Motor neuron (in vitro differentiated cells): Measurements from ENCODE around the gene SUGCT. TPM values are rescaled to one million over a fixed set of nuclear protein-coding genes. Genes with fewer than 3 reads are reported as not detected.

Experiments
- ATAC-seq, 8 experiments: fragments of 200-7000 bp; cut with Tn5 transposase; replicated peaks in 6 of 8; 2 replicates each; pipeline ENCODE4 v1.8.0; 2021; ENCODE audit warnings: mild to moderate bottlenecking in 8 of 8, moderate library complexity in 8 of 8
- H3K27ac ChIP-seq, 2 donors: fragments of 250-450 bp; sonication (Bioruptor Pico); 2 replicates each; pipeline ENCODE4 v1.9.0; 2021; ENCODE audit warnings: antibody characterized with exemption in 2 of 2, mild to moderate bottlenecking in 2 of 2, moderate library complexity in 1 of 2
- H3K4me1 ChIP-seq, 2 donors: fragments of 250-450 bp; sonication (Bioruptor Pico); replicated peaks in 1 of 2; 2 replicates each; pipeline ENCODE4 v1.6.1; 2021; ENCODE audit warnings: antibody characterized with exemption in 2 of 2, mild to moderate bottlenecking in 2 of 2, moderate library complexity in 1 of 2
- H3K4me3 ChIP-seq, 5 donors: fragments of 250-450 bp; sonication (Bioruptor Pico); 2 replicates each; pipeline ENCODE4 v1.9.0; 2021; ENCODE audit warnings: antibody characterized with exemption in 5 of 5, mild to moderate bottlenecking in 5 of 5, moderate library complexity in 4 of 5
- WGBS, 10 experiments: fragments of 450-650 bp; shearing (Covaris generic); methylation state at CpG; one replicate each; pipeline ENCODE4 v1.0.0; 2022; 5-methylcytosine and 5-hydroxymethylcytosine counted together
- in situ Hi-C, 9 experiments: fragments of 400-800 bp; cut with MboI; loops; one replicate each; pipeline ENCODE4 v1.15.0; 2021; ENCODE audit warnings: low sequenced_read_pairs in 9 of 9, low pct_unique_long_range_greater_than_20kb in 2 of 9; ENCODE audit not compliant: unreplicated experiment in 9 of 9
- total RNA-seq, 8 experiments: library from RNA; unstranded; fragments of 300-600 nt; gene quantifications; 2 replicates each; pipeline versions ENCODE4 v1.2.3 to v1.2.4, GENCODE V29; 2022

Gene SUGCT
- total RNA-seq, 8 experiments from 2014 or later, result 2.3 to 26.1 (median 4.2) TPM

DNA sequence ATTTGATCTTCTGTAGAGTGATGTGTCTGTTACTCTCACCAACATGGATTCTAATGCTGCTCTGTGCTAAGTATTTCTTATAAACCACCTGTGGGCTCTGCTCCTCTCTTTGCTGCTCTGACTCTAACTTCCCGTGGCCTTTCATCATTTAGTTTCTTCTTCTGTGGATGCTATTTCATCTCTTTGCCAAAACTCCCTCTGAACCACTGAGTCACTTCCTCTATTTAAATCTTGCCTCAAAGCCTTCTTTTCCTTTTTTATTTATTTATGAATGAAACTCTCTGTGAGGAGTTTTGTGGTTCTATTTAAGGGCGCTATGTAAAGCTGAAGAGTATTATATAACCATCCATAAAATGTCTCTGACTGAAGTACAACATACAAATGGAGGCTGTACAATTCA lies 538.5 kb downstream of the SUGCT start:
- peak in 1 of 8 experiments; percentile 53 for ATAC-seq
- 41 to 100% (median 84%) methylated on average over 1 to 2 of the region's 2 CpGs for WGBS, 10 experiments
- in situ Hi-C loops, result no loop called here

GRCh38 chr7:40674316-40674715 lies 539.5 kb downstream of the SUGCT start:
- 35 to 100% (median 96%) methylated on average over 3 of the region's 3 CpGs; no CpG with 5 or more reads in 1 of the 10 experiments for WGBS, 10 experiments
- ATAC-seq, result no peak
- in situ Hi-C loops, result no loop called here

More for the DNA sequence above, 538.5 kb downstream of the SUGCT start:
- no peak overlapping the region for H3K4me3 ChIP-seq
- no peak overlapping the region for H3K27ac ChIP-seq
- no peaks in the 10 kb centered on the region for H3K4me1 ChIP-seq

GRCh38 chr7:40675741-40676140 lies 540.9 kb downstream of the SUGCT start:
- WGBS, 10 experiments, result 83 to 100% (median 98%) methylated on average over 1 to 3 of the region's 3 CpGs; no CpG with 5 or more reads in 2 of the 10 experiments
- ATAC-seq, result no peak
- in situ Hi-C loops, result no loop called here

More at GRCh38 chr7:40674316-40674715, 539.5 kb downstream of the SUGCT start:
- Histone ChIP-seq H3K27ac (no peak overlapping the region), H3K4me1 (no peaks in the 10 kb centered on the region), H3K4me3 (no peak overlapping the region)

GRCh38 chr7:40676221-40676620 lies 541.4 kb downstream of the SUGCT start:
- Histone ChIP-seq H3K4me3 (no peak overlapping the region), H3K4me1 (no peaks in the 10 kb centered on the region), H3K27ac (no peak overlapping the region)
- in situ Hi-C loops, result no loop called here
- ATAC-seq, result no peak
- 4 to 100% (median 80%) methylated on average over 2 to 5 of the region's 6 CpGs; no CpG with 5 or more reads in 3 of the 10 experiments for WGBS, 10 experiments

More at GRCh38 chr7:40675741-40676140, 540.9 kb downstream of the SUGCT start:
- Histone ChIP-seq H3K27ac (no peak overlapping the region), H3K4me3 (no peak overlapping the region), H3K4me1 (no peaks in the 10 kb centered on the region)

DNA sequence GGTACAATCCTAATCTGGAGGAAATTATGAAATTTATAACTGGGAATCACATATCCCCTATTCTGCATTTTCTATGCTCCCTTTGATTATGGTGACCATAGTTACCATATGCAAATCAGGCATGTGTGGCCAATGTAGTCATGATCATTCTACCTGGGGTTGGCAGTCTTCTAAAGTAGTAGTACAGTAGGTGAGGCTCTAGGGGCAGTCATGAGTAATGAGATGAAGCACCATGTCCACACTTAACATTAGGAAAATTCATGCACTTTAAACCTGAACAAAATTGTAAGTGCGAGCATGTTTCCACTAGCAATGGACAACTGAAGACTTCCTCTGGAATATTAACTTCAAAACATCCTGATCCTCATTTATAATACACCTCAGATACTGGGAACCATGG lies 545.9 kb downstream of the SUGCT start:
- 83 to 88% (median 86%) methylated on average over 1 of the region's 1 CpG; no CpG with 5 or more reads in 5 of the 10 experiments for WGBS, 10 experiments

DNA sequence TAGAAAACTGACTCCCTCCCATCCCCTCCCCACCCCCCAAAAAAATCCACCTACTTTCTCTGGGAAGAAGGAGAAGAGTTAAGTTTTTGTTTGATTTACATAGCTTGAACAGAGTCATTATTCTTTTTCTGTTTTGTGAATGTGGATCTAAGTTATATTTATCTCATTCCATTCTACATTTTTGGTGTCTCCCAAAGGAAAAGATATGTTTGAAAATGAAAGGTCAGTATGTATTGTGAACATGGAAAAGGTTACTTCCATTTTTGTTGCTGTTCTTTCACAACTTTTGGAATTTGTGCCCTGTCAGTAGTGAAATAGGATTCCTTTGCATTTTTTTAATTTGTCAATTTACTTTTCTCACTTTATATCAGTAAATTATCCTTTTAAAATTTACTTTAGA lies 547.9 kb downstream of the SUGCT start:
- H3K4me1 ChIP-seq, result no peaks in the 10 kb centered on the region
- H3K27ac ChIP-seq, result no peak overlapping the region
- no peak for ATAC-seq
- H3K4me3 ChIP-seq, result no peak overlapping the region
- in situ Hi-C loops, result no loop called here

More for the DNA sequence above, 545.9 kb downstream of the SUGCT start:
- in situ Hi-C loops, result no loop called here
- no peaks in the 10 kb centered on the region for H3K4me1 ChIP-seq
- no peak overlapping the region for H3K4me3 ChIP-seq
- ATAC-seq, result peak in 3 of 8 experiments; percentile 76 to 91 (median 81)
- H3K27ac ChIP-seq, result no peak overlapping the region

DNA sequence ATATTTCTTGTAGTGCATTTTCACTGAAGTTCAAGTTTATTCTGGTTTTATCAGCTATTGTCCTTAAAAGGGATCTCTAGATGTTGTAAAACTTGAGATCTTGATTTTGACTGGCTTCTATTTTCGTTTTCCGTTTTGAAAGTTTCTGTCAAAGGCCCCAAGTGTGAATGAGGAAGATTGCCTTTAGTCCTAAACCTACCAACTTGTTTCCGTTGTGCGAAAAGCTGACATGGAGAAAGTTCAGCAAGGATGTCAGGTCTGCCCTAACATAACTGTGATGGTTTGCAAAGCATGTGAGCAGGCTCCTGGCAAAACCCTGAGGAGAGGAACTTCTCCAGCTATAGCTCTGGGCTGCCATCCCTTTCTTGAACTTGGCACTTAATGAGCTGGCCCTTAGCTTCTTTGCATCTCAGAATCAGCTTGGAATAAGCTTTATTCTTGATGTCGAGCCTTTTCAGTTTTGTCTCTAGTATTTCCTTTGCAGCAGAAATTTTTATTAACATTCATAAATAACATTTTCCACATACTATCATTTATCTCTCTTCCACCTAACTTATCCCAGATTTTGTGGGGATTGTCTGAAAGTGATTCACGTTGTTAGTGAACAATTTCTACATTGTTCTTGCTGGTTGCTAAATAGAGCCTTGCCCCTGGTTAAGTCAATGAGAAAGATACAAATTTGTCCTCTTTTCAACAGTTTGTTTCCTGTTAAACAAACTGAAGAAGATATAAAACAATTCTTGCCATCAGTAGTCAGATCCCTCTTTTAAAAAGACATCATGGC lies 559.4 kb downstream of the SUGCT start:
- in situ Hi-C loops, result no loop called here
- ATAC-seq, result no peak
- 0 to 100% (median 75%) methylated on average over 2 to 6 of the region's 6 CpGs for WGBS, 10 experiments
- H3K4me3 ChIP-seq, result no peak overlapping the region
- no peak overlapping the region for H3K27ac ChIP-seq
- no peaks in the 10 kb centered on the region for H3K4me1 ChIP-seq

DNA sequence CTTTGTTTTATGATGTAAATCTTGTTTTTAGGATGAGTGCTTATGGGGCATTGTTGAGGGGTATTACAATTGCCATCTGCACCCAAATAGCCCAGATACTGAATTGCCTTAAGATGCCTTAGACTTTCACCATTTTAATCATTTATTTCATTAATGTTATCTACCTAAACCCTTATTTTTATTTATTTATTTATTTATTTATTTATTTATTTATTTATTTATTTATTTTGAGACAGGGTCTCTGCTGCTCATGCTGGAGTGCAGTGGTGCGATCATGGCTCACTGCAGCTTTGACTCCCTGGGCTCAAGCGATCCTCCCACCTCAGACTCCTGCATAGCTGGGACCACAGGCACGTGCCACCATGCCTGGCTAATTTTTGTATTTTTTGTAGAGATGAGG lies 560.2 kb downstream of the SUGCT start:
- no peak for ATAC-seq
- Histone ChIP-seq H3K4me3 (no peak overlapping the region), H3K27ac (no peak overlapping the region), H3K4me1 (no peaks in the 10 kb centered on the region)
- in situ Hi-C loops, result no loop called here
- WGBS, 10 experiments, result 58 to 100% (median 93%) methylated on average over 1 to 3 of the region's 3 CpGs; no CpG with 5 or more reads in 2 of the 10 experiments

DNA sequence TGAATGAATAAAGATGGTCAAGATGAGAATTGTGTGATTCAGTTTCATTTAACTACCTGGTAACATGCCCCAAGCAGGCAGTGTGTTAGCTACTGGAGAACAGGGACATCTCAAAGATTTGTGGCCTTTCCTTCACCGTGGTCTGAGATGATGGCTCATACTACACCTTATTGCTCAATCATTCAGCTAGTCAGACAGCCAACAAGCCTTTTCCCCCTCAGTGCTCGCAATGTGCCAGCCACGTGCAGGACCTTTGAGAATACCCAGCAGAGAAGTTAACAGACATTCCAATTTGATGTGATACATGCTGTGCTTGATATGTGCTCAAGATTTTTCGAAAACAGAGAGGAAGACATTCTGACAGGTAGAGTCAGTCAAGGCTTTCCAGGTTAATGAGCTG lies 562.8 kb downstream of the SUGCT start:
- whole genome bisulfite sequencing, 10 experiments, result 70 to 100% (median 97%) methylated on average over 1 to 3 of the region's 4 CpGs; no CpG with 5 or more reads in 2 of the 10 experiments
- in situ Hi-C loops, result no loop called here

GRCh38 chr7:40698214-40698920 lies 563.6 kb downstream of the SUGCT start:
- peak in 1 of 8 experiments; percentile 41 for ATAC-seq
- Histone ChIP-seq H3K4me3 (no peak overlapping the region), H3K4me1 (peaks cover 0 to 9% of the 10 kb centered on the region in 2 donors), H3K27ac (no peak overlapping the region)
- WGBS, 10 experiments, result 35 to 100% (median 76%) methylated on average over 1 to 6 of the region's 6 CpGs
- in situ Hi-C loops, result no loop called here

More for the DNA sequence above, 562.8 kb downstream of the SUGCT start:
- peaks cover 0 to 6% of the 10 kb centered on the region in 2 donors for H3K4me1 ChIP-seq
- H3K4me3 ChIP-seq, result no peak overlapping the region
- no peak overlapping the region for H3K27ac ChIP-seq
- no peak for ATAC-seq

DNA sequence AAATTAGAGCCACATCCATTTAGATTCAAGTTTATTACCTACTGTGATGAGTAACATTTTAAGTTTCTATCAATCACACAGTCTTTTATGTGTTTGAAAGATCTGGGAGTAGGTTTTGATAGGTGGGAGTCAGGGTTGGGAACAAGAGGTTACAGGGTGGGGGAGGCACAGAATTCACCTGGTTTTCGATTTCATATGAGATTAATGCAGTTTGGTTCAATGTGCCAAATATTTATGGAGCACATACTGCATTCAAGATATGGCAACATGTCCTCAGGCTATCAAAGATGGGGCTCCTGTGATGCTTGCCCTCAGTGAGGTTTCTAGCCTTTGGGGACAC lies 564.1 kb downstream of the SUGCT start:
- ATAC-seq, result no peak
- Histone ChIP-seq H3K4me3 (no peak overlapping the region), H3K4me1 (peaks cover 0 to 9% of the 10 kb centered on the region in 2 donors), H3K27ac (no peak overlapping the region)
- WGBS, 10 experiments, result 40 to 100% methylated on average over 1 of the region's 1 CpG; no CpG with 5 or more reads in 8 of the 10 experiments
- in situ Hi-C loops, result no loop called here

DNA sequence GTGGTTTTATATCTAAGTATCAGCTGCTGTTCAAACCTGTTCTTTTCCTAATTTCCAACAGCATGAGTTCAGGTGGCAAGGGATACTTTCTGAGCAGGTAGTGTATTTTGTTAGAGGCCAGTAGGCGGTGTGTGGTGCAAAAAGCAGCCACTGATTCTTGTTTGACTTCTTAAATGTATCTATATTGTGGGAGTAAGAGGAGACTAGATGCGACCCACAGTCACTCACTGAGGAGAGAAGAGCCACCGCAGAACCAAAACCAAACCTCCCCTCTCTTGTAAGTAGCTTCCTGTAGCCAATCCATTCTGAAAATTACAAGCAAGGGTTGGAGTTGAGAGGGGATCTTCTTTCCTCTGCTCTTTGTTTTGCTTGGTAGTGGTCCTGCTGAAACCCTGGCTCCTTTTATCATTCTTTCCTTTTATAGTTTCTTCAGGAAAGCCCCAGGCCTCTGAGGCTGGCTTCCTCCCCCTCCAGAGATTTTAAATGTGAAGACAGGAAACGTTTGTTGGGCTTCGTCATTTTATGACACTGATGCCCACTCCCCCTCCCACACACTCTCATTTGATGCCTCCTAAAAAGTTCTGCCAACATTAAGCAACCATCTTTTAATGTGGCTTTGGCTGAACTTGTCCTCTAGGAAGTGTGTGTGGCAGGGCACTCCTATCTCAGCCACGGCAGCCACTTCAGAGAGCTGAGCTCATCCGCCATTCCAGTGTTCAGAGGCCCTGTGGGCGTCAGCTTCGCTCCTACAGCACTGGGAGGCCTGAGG lies 566.0 kb downstream of the SUGCT start:
- WGBS, 10 experiments, result 46 to 100% (median 80%) methylated on average over 1 to 4 of the region's 9 CpGs; no CpG with 5 or more reads in 1 of the 10 experiments
- in situ Hi-C loops, result no loop called here
- H3K4me3 ChIP-seq, result no peak overlapping the region
- ATAC-seq, result no peak
- peaks cover 0 to 9% of the 10 kb centered on the region in 2 donors for H3K4me1 ChIP-seq
- H3K27ac ChIP-seq, result no peak overlapping the region
